MCF 10A (cell line): ENCODE measurements around the gene BTN3A1. TPM values are rescaled to one million over a fixed set of nuclear protein-coding genes. Genes with fewer than 3 reads are reported as not detected.

Experiments
- BruUV-seq: library from RNA; stranded (reverse); fragments of 400-500 nt; replicated peaks from 2 replicates; lab custom pipeline; 2021; lab: Mats Ljungman, UMichigan
- CTCF ChIA-PET: fragments of 300-600 bp; sonication (Branson Sonifier 250); formaldehyde crosslinking; extraction: SDS; loops from one replicate; lab custom pipeline; 2021; ENCODE audit warnings: antibody characterized with exemption, inconsistent platforms; lab: Yijun Ruan, JAX
- POLR2A ChIA-PET: fragments of 300-600, 350-650 bp; sonication (Branson Sonifier 250); formaldehyde crosslinking; extraction: SDS; loops from one replicate; lab custom pipeline; 2020; ENCODE audit warnings: antibody characterized with exemption, inconsistent platforms; lab: Yijun Ruan, JAX
- DNase-seq: peaks from one replicate; pipeline ENCODE4 v3.0.0-alpha.2; 2018; ENCODE audit not compliant: unreplicated experiment
- H3K27ac Mint-ChIP-seq: one replicate; pipeline ENCODE4 v1.8.0; 2022; ENCODE audit warnings: mild to moderate bottlenecking, low read depth, mixed read lengths; ENCODE audit not compliant: unreplicated experiment
- H3K27me3 Mint-ChIP-seq: one replicate; pipeline ENCODE4 v1.8.0; 2022; ENCODE audit warnings: mixed read lengths; ENCODE audit not compliant: insufficient read depth, unreplicated experiment
- H3K36me3 Mint-ChIP-seq: one replicate; pipeline ENCODE4 v1.8.0; 2022; ENCODE audit warnings: mild to moderate bottlenecking, moderate library complexity, mixed read lengths; ENCODE audit not compliant: insufficient read depth, unreplicated experiment
- H3K4me1 Mint-ChIP-seq: one replicate; pipeline ENCODE4 v1.8.0; 2022; ENCODE audit warnings: mixed read lengths; ENCODE audit not compliant: insufficient read depth, unreplicated experiment
- H3K4me3 Mint-ChIP-seq: one replicate; pipeline ENCODE4 v1.8.0; 2022; ENCODE audit warnings: mild to moderate bottlenecking, moderate library complexity, mixed read lengths; ENCODE audit not compliant: unreplicated experiment
- H3K9me3 Mint-ChIP-seq: one replicate; pipeline ENCODE4 v1.8.0; 2022; ENCODE audit warnings: mixed read lengths; ENCODE audit not compliant: unreplicated experiment
- intact Hi-C: fragments of 100-400 bp; cut with micrococcal nuclease; formaldehyde crosslinking; loops from 2 replicates; pipeline ENCODE4 v1.14.1; 2022
- total RNA-seq: library from RNA; stranded (reverse); gene quantifications from 2 replicates; pipeline ENCODE4 v1.2.3, GENCODE V29; 2022
- TF ChIP-seq, protein P1 (sequence below): fragments of 200-600 bp; IDR thresholded peaks from one replicate; pipeline ENCODE4 v1.8.0; 2022; ENCODE audit warnings: antibody characterized with exemption, mild to moderate bottlenecking; ENCODE audit not compliant: unreplicated experiment

The BTN3A1 gene
- total RNA-seq, 1 experiment from 2014 or later = 8.0 TPM

DNA sequence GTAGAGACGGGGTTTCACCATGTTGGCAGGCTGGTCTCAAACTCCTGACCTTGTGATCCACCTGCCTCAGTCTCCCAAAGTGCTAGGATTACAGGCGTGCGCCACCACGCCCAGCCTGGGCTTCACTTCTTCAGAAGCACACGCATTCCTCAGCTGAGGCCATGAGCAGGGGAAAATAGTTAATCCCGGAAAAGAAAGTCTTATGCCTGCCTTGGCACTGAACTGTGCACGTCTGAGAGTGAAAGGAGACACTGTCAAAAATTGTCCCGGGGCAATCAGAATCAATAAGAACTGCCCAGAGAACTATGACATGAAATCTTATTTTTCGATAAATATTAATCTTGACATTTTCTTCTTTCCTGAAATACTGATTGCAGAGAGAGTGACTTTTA is 16.3 kb upstream of the BTN3A1 start:
- POLR2A ChIA-PET = interaction anchor here (0.6 kb wide), 1 partner anchor 38 kb away, joined by 3 read pairs; no protein-coding TSS in a partner anchor
- Mint-ChIP-seq H3K27me3 (no peaks in the 10 kb centered on the region), H3K36me3 (peaks cover 4% of the 10 kb centered on the region), H3K4me3 (no peak overlapping the region), H3K9me3 (no peaks in the 10 kb centered on the region), H3K4me1 (peaks cover 23% of the 10 kb centered on the region), H3K27ac (no peak overlapping the region)
- TF ChIP-seq, protein P1, sequence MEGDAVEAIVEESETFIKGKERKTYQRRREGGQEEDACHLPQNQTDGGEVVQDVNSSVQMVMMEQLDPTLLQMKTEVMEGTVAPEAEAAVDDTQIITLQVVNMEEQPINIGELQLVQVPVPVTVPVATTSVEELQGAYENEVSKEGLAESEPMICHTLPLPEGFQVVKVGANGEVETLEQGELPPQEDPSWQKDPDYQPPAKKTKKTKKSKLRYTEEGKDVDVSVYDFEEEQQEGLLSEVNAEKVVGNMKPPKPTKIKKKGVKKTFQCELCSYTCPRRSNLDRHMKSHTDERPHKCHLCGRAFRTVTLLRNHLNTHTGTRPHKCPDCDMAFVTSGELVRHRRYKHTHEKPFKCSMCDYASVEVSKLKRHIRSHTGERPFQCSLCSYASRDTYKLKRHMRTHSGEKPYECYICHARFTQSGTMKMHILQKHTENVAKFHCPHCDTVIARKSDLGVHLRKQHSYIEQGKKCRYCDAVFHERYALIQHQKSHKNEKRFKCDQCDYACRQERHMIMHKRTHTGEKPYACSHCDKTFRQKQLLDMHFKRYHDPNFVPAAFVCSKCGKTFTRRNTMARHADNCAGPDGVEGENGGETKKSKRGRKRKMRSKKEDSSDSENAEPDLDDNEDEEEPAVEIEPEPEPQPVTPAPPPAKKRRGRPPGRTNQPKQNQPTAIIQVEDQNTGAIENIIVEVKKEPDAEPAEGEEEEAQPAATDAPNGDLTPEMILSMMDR = no peak
- intact Hi-C loops = no loop called here
- DNase-seq = no peak
- BruUV-seq = no TSS peak
- CTCF ChIA-PET = no interaction called here

DNA sequence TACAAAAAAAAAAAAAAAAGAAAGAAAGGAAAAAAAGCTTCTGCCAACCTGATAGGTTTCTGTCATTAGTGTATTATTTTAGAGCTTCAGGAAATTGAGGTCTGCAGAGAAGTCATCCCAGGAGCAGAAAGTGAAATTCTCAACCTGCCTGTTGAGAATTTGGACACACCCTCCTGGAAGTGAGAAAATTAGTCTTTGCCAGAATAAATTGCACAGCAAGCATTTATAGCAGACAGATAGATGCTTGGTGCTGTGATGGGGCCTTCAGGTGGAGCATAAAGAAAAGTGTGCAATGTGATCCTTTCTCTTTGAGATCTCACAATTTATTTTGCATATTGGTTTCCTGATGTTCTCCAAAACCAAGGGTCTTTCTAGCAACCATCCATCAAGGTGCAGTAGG is 14.5 kb upstream of the BTN3A1 start:
- H3K9me3 Mint-ChIP-seq = no peaks in the 10 kb centered on the region
- H3K27me3 Mint-ChIP-seq = no peaks in the 10 kb centered on the region
- POLR2A ChIA-PET = interaction anchor here (1.1 kb wide), 1 partner anchor 9 kb away, joined by 3 read pairs; no protein-coding TSS in a partner anchor
- TF ChIP-seq, protein P1 = no peak
- CTCF ChIA-PET = no interaction called here
- H3K4me1 Mint-ChIP-seq = peaks cover 13% of the 10 kb centered on the region
- no peak overlapping the region for H3K4me3 Mint-ChIP-seq
- BruUV-seq = no TSS peak
- intact Hi-C loops = no loop called here
- H3K27ac Mint-ChIP-seq = no peak overlapping the region
- no peak for DNase-seq
- peaks cover 4% of the 10 kb centered on the region for H3K36me3 Mint-ChIP-seq

DNA sequence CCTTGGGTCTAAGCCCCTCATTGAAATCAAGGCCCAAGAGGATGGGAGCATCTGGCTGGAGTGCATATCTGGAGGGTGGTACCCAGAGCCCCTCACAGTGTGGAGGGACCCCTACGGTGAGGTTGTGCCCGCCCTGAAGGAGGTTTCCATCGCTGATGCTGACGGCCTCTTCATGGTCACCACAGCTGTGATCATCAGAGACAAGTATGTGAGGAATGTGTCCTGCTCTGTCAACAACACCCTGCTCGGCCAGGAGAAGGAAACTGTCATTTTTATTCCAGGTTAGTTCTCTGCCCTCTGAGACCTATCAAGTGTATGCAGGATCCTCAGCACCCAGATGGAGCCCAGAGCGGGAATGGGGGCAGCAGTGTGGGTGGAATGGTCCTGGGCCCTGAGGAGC is 14.1 kb upstream of the BTN3A1 start:
- H3K27ac Mint-ChIP-seq = no peak overlapping the region
- no peak overlapping the region for H3K4me3 Mint-ChIP-seq
- ChIA-PET POLR2A (interaction anchor here (1.1 kb wide), 1 partner anchor 8 kb away, joined by 3 read pairs; no protein-coding TSS in a partner anchor), CTCF (no interaction called here)
- peaks cover 11% of the 10 kb centered on the region for H3K4me1 Mint-ChIP-seq
- intact Hi-C loops = no loop called here
- no peaks in the 10 kb centered on the region for H3K9me3 Mint-ChIP-seq
- no peak for DNase-seq
- peaks cover 4% of the 10 kb centered on the region for H3K36me3 Mint-ChIP-seq
- no peaks in the 10 kb centered on the region for H3K27me3 Mint-ChIP-seq
- TF ChIP-seq, protein P1 = no peak
- BruUV-seq = no TSS peak

DNA sequence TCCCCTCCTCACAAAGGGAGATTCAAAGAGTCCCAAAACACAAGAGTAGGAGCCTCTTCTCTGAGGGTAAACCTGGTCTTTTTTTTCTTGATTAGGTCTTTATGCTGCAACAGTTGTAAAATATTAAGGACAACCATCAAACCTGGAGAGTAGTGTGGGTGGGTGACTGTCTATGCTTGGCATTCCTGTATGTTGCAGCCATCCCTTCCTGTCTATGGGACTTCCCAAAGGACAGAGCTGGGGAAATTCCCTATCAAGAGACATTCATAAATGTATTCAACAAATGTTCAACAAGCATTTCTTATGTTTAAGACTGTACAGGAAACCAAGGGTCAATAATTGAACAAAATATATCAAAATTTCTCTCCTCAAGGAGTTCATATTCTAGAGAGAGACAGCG is 13.6 kb upstream of the BTN3A1 start:
- intact Hi-C loops = no loop called here
- Mint-ChIP-seq H3K36me3 (peaks cover 4% of the 10 kb centered on the region), H3K27ac (no peak overlapping the region), H3K4me1 (peaks cover 12% of the 10 kb centered on the region), H3K4me3 (no peak overlapping the region), H3K9me3 (no peaks in the 10 kb centered on the region), H3K27me3 (no peaks in the 10 kb centered on the region)
- no peak for DNase-seq
- ChIA-PET CTCF (no interaction called here), POLR2A (no interaction called here)
- BruUV-seq = no TSS peak
- TF ChIP-seq, protein P1 = no peak
